NCI-H526 treated with DMSO at 0.1 percent for 48 hours (cell line): ENCODE results near the gene DOCK9.

Experiments
- DNase-seq: peaks from one replicate; lab custom pipeline; 2025; lab: John Stamatoyannopoulos, UW

DOCK9 gene

DNA sequence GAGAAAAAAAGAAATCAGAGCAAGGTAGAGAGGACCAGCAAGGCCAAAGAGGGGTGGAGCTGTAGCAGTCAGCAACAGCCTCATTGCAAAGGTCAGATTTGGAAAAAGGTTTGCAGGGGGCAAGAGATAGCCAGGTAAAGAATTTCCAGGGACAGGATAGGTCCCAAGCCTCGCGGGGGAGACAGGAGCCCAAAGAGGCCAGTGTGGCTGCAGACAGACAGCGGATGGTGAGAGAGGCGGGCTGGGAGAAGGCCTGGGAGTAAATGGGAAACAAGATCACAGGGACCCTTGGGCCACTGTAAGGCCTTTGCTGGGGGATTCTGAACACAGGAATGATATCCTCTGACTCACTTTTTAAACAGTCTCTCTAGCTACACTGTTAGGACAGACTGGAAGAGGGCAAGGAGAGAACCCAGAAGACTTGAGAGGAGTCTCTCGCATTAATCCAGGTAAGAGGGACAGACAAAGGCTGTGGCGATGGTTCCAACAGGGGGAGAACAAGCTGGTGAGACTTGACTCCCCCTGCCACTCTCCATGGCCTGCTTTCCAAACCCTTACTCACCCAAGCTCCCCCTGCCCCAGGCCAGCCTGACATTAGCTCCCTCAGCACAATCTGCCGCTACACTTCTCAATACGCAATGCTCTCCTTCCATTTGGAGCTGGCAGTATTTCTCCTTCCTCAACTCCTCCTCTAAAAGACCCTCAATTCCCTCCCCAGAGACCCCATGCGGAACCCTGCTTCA, 31.8 kb downstream of the DOCK9 start:
- no peak for DNase-seq

DNA sequence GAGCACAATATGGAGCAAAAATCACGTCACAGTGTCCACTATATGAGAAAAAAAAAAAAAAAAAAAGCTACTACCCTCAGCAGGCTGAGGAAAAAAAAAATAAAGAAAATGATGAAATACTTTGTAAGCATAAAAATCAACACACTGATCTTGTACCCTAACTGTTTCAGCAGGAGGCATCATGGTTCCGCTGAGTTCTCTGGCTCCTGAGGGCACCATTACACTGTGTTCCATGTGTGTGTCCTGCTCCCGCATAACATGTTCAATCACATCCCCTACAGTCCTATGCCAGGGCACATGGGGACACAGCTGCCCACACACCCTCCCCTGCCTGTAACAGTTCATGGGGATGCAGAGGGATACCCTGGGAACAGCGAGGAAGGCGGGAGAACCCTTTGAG, 33.5 kb downstream of the DOCK9 start:
- DNase-seq = no peak

DNA sequence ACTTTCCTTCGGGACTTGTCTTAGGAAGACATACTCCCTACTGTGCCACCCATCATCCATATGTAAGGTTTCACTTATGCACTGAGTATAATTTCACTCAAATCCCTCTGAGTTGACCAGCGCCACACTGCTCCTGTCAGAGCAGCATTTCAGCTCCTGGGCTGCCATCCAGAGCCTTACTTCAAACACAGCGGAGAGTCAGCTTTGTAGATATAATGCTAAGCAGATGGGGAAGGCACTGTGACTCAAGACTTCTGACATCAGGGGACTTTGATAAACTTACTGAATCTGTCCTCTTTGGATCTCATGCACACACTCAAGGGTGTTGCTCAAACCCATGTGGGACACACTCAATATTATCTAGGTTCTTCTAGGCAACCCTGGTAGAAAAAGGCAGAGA, 34.9 kb downstream of the DOCK9 start:
- DNase-seq = no peak

DNA sequence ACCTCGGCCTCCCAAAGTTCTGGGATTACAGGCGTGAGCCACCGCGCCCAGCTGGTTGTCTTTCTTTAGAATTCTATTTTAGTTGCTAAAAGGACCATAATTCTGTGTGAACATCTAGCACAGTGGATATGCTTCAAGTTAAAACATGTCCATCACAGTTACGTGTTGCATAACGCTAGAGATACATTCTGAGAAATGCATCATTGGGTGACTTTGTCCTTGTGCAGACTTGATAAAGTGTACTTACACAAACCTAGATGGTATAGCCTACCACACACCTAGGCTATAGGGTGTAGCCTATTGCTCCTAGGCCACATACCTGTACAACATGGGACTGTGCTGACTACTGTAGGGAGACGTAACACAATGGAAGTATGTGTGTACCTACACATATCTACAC, 35.4 kb downstream of the DOCK9 start:
- no peak for DNase-seq

DNA sequence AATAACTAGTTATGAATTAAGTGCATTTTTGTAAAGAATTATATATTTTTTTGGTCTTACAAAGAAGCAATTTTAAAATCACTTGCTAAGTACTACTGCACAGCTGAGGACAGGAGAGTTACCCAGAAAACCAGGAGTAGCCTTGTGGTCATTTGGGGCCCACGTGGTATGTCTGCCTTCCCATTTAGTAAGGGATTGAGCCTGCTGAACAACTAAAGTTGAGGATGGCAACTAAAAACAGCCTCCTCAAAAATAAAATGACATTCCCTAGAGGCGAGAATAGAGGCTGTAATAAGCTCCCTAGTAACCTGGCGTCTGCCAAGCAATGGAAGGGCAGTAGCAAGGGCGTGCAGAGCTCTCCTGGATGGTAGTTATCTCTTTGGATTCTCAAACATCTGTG, 36.3 kb downstream of the DOCK9 start:
- no peak for DNase-seq

DNA sequence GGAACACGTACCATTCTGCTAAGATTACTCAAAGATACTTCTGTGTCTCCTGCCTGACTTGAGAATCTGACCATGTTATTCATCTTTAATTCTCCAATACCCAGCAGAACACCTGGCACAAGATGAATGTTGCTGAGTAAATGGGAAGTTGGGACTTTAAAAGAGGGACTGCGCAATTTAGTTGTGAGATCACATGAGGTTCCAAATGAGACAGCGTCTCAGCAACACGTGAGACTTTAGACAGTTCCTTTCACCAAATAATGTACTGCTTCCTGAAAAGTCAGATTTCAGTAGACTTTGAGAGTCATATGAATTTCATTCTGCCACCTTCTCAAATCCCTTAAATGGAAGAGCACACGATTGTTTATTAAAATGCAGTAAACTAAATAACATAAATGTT, 36.7 kb downstream of the DOCK9 start:
- no peak for DNase-seq

DNA sequence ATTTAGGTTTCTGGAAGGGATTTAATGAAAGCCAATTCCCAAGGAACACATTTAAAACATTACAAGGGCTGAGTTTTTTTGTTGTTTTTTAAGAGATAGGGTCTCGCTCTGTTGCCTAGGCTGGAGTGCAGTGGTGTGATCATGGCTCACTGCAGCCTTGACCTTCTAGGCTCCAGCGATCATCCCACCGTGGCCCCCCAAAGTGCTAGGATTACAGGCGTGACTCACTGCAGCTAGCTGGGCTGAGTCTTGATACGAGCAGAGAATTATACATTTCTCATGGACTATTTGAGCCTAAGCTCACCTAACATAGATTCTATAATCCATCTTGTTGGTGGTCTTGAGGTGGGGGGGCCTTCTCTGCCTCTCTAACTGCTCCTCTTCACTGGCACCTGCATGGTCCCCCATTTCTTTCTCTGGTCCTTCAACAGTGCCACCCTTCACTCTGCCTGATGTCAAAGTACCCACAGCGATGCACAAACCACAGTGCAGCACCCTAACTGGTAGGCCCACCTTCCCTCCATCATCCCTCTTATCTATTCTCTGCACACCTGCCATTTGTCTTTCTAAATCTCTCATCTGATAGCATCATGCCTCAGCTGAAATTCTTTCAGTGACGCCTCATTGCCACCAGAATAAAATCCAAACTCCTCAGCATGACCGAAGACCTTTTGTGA, 37.4 kb downstream of the DOCK9 start:
- DNase-seq = no peak

DNA sequence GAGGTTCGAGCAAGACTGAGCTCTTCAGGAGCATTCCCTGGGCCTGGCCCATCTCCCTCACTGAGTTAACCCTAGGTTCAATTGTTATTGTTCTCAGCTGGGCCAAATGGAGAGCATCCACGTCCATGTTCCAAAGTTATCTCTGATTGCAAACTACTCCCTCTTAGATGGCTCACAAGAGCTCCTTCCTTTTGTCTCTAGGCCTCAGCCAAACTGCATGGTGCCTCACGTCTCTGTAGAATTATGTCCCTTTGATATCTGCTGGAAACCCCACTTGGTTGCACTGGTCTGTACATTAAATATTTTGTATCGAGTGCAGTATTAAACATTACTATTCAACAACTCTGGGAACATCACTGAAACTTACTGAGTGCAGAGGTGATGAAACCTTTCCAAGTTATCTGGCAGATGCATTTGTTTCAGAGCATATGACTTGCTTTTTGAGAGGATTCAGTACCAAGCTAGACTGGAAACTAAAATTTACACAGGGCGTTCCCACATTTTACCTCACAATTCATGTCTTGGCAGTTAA, 38.1 kb downstream of the DOCK9 start:
- no peak for DNase-seq

DNA sequence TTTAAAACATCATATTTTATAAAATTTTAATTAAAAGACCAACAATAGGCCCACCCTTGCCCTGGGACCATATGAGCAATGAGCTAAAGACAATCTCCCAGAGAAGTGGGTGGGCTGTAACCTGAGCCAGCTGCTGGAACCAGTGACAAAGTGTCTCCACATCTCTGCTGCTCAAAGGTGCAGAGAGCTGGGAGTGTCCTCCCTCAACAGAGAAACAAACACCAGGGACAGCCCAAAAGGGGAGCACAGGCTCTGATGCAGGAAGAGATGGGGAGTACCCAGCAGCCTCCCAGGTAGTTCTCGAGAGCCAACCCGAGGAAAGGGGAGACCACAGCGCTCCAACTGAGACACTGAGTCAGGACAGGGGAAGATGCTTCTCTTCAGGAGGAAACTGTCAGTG, 39.1 kb downstream of the DOCK9 start:
- DNase-seq = no peak

DNA sequence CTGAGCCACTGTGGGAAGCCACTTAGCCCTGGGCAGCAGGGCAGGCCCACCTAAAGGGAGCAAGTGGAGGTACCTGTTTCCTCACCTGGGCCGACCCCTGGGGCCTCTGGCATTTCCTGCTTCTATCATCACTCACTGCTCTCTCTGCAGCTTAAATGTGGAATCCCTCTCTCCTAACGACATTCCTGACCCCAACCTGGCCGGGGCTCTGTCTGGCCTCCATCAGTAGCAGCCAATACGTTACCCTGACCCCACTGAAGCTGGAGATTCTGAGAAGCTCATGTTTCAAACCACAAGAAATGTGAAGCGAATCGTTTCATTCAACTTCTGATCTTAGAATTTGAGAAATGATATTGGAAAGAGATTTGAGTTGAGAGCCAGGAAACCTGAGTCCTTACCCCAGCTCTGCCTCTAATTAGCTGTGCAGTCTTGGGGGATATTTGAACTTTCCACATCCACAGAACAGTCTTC, 39.9 kb downstream of the DOCK9 start:
- no peak for DNase-seq

DNA sequence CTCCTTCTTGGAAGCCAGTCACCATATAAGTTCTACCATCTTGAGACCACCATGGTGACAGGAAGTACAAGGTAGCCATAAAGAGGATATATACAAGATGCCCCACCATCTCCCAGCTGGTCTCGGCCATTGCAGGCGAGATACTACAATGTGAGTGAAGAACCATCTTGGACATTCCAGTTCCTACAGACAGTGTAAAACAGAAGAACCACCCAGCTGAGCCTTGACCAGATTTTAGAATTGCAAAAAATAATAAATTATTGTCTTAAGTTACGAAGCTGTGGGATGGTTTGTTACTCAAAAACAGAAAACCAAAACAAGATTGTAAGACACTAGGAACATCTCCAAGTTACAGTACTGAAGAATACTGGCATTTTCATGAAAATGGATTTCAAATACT, 43.6 kb downstream of the DOCK9 start:
- no peak for DNase-seq

DNA sequence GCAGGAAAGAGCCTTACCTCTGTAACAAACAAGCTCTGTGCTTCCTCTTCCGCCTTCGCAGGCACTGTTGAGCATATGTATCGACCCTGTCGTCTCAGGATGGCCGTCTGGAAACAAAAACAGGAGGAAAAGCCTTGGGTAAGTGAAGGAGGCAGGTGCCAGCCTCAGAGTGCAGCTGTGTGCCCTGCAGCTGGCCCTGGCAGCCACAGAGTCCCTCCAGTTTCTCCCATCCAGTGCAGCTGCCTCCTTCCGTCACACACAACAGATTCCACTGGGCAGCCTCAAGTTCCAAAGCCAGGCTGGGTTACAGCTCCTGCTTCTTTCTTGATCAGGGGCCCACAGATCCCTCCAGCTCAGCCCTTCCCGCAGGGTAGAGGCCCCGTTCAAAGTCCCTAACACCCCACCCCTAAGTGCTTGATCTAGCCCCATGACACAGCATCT, 47.7 kb downstream of the DOCK9 start:
- no peak for DNase-seq

DNA sequence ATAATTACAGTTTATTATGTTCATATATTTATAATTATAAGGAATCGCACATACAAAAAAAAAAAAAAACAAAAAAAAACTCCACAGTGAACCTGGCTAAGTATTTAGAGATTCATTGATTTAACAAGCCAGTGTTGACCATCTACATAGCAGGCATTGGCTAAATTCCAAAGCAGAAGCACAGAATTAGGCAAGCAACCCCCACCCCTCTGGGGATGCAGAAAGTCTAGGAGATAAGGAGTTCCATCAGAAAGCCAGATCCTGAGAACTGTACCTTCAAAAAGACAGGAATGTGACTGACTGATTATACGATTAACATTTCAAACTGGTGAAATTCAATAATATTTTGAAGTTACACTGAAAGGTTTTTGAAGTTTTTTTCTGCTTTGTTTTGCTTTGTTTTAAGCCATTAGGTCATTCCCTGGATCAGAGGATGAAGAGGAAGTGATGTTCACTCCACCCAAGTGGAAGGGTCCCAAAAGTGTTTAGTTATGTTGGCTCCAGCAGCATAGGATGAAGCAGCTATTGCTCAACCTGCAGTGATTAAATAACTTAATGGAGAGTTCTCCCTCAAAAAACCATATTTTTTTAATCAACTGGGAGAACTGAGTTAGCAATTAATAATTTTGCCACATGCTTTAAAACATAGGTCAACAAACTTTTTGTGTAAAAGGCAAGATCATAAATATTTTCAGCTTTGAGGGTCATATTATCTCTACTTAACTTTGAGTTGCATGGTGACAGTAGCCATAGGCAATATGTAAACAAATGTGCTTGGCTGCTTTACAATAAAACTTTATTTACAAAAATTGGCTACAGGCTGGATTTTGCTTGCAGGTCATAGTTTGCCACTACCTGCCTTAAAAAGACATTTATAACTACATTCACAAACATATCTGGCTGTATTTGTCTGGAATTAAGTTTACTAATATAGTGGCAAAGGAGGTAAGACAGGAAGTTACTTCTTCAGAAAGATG, 49.6 kb downstream of the DOCK9 start:
- no peak for DNase-seq

DNA sequence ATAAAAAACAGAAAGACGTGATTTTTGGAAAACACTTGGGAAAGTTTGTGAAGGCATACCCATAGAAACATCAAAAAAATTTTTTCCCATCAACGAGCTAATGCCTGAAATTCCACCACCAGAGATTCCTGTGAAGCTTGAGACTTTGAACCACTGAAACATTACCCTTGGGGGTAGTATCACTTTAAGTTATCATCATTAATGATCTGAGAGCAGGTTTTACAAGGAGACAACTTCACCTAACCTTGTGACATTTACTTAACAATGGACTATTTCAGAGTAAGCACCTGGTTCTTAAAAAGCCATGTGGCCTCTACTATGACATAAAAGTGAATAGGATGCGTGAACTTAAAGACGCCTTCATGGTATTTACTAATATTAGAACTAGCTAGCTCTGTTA, 51.9 kb downstream of the DOCK9 start:
- DNase-seq = no peak

DNA sequence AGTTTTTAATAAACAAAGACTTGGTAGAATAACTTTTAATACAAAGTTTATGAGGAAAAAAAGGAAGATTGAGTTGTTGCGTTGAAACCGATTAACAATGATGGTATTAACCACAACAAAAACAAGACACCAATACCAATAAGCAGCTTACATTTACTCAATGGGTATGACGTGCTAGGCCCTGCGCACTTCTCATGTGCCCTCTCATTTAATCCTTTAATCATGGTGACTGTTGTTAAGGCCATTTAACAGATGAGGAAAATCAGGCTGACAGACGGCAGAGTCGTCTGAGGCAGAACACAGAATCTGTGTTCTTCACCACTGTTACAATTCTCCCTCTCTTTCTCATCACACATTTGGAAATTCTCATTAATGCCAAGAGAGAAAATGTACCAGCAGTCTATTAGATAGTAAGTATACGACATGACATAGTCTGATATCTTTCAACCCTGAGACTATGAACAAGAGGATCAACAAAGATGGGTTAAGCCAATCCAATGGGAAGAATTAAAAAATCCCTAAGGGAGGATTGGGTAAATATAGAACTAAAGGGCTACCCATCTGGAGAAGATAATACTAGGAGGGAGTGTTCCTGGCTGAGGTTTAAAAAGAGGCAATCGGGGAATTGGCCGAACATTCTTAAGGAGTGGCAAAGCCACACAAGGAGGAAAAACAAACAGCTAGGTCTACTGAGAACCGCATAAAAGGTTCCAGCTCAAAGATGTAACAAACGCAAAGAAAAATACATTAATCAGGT, 54.0 kb downstream of the DOCK9 start:
- DNase-seq = no peak

DNA sequence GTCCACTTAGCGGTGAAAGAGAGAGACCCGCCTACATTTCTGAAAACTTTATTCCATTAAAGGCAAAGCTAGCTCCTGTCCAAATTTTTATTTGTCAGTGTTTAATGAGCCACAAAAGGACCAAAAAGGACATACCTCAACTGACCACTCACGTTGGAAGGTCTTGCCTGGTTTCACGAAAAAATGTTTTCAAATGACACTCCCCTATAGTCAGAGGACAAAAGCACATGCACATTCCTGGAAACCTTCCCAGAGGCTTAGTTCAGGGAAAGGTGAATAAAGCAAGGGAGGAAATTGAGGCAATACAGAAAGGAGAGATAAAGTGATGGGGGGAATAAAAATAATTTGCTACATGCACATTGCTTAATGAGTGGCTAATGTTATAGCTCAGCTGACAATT, 55.6 kb downstream of the DOCK9 start:
- no peak for DNase-seq

DNA sequence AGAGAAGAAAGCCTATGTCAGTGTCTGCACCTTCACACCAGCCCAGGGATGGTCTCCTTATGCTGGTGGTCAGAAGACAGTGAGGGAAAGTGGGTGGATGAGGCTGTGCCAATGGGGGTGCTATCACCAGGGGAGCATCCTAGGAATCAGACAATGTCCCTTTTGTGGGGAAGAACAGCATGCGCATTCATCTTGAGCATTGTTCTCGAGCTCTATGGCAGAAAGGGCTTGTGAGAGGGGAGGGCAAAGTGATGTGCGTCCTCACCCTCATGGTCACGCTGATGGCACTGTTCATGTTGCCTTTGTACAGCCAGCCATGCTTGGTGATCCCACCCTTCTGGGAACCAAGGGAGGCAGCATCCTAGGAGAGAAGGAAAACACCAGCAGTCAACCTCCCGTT, 56.1 kb downstream of the DOCK9 start:
- no peak for DNase-seq

DNA sequence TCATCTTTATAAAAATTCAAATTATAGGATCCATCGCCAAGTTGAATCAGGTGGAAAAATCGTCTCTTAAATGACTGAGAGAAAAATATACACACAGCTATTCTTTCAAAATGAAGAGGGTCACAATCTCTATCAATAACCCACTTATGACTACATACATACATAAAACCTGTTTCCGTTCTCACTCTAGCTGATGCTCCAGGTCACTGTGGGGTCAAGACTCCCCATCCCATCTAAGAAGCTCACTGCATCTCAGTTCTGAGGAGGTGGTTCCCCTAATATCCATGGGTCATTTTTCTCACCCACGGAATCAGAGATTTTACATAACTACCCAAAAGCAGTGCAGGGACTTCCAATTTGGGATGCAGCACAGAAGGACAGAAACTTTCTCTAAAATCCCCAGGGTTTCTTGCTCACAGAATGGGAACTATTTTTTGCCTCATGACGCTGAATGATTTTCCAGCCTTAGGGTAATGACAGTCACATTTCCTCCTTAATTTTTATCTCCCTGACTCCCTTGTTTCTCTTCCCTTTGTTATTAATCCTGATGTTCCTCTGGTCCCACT, 56.8 kb downstream of the DOCK9 start:
- no peak for DNase-seq

DNA sequence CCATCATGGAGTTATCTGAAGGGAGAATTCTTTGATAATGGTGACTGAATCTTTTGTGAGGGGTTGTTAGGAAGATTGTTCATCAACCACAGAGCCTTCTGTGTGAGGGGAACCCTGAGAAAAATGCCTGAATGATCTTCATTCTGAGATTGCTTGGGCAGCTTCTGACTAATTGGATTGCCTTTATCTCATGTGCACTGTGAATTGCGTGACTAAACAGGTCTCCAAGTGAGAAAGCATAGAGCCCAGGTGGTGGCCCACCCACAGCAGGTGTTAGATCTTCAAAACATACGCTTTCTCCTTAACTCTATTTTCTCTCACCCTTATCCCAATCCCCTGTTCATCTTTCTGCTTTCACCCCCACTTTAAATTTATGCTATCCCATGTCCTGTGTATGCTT, 58.3 kb downstream of the DOCK9 start:
- no peak for DNase-seq

DNA sequence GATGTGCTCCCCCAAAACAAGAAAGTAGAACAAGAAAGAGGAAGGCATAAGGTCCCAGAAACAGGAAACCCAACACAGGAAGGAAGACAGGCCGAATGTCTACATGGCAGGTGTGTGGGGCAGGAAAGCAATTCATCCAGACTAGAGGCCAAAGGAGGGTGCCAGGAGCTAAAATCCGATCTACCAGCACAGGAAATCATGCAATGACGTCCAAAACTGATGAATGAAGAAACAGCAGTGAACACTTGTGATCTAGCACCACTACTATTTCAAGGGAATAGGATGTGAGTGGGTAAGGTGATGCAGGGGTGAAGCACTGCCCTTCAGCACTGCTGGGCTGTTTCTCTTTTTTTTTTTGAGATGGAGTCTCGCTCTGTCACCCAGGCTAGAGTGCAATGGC, 59.1 kb downstream of the DOCK9 start:
- no peak for DNase-seq

DNA sequence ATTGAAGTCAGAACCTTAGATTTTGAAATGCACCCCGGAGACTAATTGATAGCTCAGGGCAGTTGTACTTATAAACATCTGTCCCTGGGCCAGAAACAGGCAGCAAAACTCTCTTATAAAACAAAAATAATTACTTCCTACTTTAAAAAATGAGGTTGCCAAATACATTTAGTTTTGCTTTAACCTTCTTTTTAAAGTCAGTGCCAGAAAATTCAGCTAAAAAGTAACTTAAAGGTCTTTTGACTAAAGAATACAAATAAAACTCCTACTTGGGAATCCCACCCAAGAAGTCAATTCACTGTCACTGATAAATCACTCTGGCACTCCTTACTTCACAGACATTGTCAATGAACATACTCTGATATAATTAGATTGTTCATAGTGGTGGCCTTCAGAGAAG, 60.7 kb downstream of the DOCK9 start:
- no peak for DNase-seq
